Measurements from ENCODE around the gene ZNF354C.

- no peak for TF ChIP-seq POLR2A (IDR thresholded peaks at IDR 0.05; ENCODE audit: extremely low read depth, insufficient read length)
- no peak for TF ChIP-seq CTCF (IDR thresholded peaks at IDR 0.05; ENCODE audit: low read depth, low read length)
- no peak for TF ChIP-seq MAX (IDR thresholded peaks at IDR 0.05; ENCODE audit: low read depth, low read length)
Observed at GRCh38 chr5:179055436-179055835, 4.7 kb upstream of the ZNF354C start.

All from NB4 (cell line).